ENCODE results near the gene FBXL19.

FBXL19 gene

DNA sequence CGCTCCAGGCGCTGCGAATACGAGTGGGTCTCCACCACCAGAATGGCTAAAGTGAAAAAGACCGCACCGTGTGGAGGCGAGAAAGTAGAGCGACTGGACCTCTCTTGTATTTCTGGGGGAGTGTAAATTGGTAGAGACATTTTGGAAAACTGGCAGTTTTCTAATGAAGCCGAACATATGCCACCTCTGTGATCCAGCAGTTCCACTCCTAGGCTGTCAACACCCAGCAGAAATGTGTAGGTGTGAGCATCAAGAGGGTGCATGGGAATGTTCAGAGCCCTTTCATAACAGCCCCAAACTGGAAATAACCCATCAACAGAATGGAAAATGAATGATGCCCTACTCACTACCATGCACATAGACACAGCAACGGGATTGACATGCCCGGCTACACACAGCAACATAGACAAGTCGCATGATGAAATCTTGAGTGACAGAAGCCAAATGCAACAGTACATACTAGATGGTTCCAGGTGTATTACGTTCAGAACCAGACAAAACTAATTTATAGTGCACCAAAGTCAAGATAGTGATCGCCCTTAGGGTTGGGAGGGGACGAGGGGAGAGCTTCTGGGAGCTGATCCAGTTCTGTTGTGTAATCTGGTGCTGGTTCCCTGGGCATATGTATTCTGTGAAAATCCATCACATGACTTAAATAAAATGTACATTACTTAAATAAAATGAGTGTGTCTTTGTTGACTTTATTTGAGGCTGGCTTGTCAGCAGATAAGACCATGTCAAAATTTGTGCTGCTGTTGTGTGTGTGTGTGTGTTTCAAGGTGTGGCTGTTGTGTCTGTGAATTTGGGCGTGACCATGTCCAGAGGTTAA is 28.6 kb upstream of the FBXL19 start:
- no peak for DNase-seq (ENCODE audit: low read depth in 4 of 4, low spot score in 1 of 4)

DNA sequence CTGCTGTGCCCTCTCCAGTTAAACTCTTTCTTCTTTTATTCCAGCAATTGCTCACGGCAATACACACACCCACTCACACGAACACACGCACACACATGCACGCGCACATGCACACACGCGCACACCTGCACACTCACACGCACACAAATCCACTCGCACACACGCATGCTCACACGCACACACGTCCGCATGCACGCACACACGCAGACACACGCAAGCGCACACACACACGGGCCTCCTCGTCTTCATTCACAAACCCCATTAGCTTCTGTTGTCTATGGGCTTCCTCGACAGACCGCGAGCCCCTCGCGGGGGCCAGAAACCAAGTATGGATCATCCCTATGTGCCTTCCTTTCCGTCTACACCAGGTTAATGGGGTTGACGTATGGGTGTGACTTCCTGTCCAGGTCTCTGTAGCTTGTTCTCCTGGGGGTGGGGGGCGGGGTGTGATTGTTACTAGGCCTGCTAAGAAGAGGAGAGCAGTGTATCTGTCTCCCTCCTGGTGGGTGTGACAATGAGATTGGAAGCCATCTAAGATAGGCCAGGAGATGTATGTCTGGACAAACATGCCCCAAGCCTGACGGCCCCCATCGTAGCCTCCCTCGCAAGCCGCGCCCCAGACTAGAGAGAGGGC is 27.6 kb upstream of the FBXL19 start:
- no peak for DNase-seq (ENCODE audit: low read depth in 4 of 4, low spot score in 1 of 4)

DNA sequence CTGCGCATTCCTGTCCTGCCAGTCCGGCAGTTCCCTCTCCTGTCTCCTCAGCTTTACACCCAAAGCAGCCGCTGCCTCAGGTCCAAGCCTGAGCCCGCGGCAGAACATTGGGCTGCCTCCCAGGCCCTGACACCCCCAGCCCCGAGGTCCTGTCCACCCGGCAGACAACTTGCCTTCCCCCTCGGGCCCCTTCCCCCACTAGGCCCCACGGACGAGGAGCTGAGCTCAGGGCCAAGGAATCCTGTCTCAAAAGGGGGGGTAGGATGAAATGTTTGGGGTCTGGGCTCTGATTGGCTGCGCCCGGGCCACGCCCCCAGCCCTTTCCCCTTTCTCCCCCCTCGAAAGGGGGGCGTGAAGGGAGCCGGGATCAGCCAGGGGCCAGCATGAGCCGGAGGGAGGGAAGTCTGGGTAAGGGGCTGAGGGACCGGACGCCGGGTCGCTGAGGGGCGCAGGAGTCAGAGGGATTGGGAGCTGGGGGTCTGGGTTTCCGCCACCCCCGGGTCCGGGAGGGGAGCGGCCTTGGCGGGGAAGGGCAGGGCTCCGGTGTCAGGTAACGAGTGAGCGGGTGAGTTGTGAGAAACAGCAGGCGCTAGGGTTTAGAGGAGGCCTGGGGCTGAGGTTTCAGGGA is 27.0 kb upstream of the FBXL19 start, which contains the start of gene CTF1:
CTF1 (plus strand) TSS at position 354 of the 628 bp plus-strand sequence; CDS start at position 384, 30 bp downstream.
- no peak for DNase-seq (ENCODE audit: low read depth in 4 of 4, low spot score in 1 of 4)

DNA sequence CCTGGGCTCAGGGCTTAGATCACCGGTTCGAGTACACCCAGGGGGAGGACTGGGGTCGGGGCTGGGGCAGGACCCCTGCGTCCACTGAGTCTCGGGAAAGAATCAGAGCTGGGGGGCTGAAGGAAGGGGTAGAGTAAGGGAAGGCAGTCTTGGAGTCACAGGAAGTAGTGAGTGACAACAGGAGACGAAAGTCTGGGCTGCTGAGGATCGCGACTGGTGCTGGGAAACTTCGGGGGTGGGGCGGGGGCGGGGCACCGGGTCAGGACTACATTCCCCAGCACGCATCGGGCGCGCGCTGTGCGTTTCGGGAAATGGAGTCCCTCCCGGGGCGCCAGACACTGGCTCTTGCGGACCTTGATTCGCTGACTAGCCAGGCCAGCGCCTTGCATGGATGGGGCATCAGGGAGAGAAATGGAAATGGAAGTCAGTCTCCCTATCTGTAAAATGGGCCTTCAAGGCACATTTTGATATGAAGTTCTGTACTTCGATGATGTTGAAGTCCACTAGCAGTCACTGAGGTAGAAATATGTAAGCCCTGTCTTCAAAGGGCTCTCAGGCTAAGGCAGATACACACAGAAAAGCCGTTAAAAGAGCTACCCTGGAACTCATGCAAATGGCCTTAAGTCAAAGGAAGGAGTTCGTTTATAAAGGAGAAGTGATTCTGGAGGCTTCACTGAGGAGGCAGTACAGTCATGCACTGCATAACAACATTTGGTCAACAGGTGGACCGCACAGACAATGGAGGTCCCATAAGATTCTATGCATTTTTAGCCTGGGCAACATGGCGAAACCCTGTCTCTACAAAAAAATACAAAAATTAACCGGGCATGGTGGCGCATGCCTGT is 26.3 kb upstream of the FBXL19 start:
- peak; percentile 57 to 75 (median 64) for DNase-seq (ENCODE audit: low read depth in 4 of 4, low spot score in 1 of 4)

DNA sequence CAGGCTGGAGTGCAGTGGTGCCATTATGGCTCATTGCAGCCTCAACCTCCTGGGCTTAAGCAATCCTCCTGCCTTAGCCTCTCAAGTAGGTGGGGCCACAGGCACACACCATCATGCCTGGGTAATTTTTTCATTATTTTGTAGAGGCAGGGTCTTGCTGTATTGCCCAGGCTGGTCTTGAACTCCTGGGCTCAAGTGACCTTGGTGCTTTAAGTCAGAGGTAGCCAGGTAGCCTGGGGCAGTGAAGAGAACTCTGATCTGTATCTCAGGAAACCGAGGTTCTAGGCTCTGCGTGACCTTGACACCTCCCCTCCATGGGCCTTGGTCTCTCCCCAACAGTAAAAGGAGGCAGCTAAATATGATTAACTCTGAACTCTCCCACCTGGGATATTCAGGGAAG is 23.6 kb upstream of the FBXL19 start:
- DNase-seq (ENCODE audit: low read depth in 4 of 4, low spot score in 1 of 4), result no peak

DNA sequence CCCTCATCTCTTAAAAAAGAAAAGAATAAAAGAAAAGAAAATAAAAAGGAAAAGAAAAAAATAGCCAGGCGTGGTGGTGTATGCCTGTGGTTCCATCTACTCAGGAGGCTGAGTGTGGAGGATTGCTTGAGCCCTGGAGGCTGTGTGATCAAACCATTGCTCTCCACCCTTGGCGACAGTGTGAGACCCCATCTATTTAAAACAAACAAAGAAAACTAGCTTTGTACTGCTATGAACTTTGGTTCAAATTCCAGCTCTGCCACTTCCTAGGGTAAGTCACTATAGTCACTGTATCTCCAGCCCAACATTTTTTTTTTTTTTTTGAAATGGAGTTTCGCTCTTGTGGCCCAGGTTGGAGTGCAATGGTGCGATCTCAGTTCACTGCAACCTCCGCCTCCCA is 22.8 kb upstream of the FBXL19 start:
- DNase-seq (ENCODE audit: low read depth in 4 of 4, low spot score in 1 of 4), result no peak

DNA sequence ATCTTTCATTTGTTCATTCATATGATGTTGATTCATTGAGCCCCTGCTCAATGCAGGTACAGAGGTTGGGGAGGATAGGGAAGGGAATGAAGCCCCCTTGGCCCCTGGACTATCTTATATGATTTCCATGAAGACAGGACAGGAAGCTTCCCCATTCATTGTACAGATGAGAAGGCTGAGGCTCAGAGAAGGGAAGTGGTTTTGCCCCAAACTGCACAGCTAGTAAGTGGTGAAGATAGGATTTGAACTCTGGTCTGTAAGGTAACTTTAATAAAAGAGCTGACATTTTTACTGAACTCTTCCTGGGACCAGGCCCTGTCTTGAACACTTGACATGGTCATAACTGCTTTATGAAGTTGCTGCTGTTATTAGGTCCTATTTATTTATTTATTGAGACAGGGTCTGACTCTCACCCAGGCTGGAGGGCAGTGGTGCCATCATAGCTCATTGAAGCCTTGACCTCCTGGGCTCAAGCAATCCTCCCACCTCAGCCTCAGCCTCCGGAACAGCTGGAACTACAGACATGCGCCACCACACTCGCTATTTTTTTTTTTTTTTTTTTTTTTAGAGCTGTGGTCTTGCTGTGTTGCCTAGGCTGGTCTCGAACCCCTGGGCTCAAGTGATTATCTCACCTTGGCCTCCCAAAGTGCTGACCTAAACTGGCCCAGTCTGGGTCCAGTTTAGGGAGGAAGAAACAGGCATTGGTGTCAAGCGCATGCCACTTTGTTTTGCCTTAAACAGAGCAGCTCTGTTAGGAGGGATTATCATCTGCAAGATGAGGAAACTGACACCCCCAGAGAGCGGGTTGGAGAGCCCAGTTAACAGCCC is 22.0 kb upstream of the FBXL19 start:
- DNase-seq (ENCODE audit: low read depth in 4 of 4, low spot score in 1 of 4), result no peak

DNA sequence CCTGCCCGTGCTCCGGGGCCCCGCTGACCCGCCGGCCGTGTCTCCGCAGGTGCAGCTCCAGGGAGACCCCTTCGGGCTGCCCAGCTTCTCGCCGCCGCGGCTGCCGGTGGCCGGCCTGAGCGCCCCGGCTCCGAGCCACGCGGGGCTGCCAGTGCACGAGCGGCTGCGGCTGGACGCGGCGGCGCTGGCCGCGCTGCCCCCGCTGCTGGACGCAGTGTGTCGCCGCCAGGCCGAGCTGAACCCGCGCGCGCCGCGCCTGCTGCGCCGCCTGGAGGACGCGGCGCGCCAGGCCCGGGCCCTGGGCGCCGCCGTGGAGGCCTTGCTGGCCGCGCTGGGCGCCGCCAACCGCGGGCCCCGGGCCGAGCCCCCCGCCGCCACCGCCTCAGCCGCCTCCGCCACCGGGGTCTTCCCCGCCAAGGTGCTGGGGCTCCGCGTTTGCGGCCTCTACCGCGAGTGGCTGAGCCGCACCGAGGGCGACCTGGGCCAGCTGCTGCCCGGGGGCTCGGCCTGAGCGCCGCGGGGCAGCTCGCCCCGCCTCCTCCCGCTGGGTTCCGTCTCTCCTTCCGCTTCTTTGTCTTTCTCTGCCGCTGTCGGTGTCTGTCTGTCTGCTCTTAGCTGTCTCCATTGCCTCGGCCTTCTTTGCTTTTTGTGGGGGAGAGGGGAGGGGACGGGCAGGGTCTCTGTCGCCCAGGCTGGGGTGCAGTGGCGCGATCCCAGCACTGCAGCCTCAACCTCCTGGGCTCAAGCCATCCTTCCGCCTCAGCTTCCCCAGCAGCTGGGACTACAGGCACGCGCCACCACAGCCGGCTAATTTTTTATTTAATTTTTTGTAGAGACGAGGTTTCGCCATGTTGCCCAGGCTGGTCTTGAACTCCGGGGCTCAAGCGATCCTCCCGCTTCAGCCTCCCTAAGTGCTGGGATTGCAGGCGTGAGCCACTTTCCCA is 21.1 kb upstream of the FBXL19 start:
- DNase-seq (ENCODE audit: low read depth in 4 of 4, low spot score in 1 of 4), result no peak

DNA sequence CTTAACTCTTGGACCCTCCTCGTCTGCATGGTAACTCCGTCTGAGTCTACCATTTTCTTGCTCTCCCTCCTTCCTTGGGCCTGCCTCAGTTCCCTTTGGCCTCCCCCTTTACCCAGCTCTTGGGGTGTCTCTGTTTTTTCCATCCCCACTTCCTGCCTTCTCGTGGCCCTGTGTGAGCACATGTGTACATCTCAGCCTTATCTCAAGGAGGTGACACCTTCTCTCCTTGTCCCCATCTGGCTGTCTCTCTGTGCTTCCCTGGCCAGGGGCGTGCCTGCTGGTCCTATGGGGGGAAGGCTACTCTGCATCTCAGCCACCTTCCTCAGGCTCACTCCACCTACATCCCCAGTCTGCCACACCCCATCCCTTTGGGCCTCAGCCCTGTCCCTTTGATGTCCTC is 20.4 kb upstream of the FBXL19 start:
- DNase-seq (ENCODE audit: low read depth in 4 of 4, low spot score in 1 of 4), result no peak

DNA sequence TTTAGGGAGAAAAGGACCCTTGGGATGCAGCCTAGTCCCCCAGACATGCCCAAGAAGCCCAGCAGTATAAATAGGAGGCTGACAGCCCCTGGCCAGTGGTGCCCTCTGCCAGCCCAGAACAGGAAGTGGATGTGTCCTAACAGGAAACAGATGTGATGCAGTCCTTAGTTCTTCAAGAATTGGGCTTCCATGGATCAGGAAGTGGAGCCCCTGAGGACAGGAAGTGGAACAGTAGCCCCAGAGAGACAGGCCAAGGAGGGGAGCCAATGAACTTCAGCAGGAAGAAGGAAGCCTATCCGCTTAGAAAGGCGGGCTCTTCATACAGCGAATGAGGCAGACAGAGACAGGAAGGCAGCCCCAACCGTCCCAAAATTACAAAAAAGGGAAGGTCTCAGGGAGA is 19.8 kb upstream of the FBXL19 start:
- no peak for DNase-seq (ENCODE audit: low read depth in 4 of 4, low spot score in 1 of 4)

DNA sequence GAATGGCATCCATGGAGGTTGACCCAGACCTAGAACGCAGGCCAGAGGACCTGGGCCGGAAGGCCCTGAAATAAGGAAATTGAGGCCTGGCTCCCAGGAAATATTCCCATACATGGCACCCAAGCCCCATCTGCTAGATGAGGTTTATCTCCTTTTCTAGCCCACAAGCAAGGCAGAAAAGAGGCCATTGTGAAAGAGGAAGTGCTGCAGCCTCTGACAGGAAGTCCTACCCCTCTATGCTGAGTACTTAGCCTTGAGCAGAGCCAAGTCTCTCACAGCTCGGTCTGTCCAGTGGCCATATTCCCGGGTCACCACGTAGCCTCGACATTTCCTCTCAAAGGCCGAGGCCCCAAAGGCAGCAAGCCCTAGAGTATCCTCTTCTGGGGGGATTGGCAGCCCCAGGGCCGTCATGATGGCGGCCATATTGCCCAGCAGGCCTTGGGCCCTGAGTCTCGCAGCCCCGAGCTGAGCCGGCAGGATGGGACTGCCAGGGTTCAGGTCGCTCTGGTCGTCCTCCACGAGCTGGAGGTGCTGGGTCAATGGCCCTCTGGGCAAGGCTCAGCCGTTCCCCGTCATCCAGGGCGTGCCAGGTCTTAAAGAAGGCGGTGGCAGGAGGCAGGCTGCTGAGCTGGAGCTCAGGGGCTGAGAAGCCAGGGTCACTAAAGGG is 19.1 kb upstream of the FBXL19 start:
- no peak for DNase-seq (ENCODE audit: low read depth in 4 of 4, low spot score in 1 of 4)

DNA sequence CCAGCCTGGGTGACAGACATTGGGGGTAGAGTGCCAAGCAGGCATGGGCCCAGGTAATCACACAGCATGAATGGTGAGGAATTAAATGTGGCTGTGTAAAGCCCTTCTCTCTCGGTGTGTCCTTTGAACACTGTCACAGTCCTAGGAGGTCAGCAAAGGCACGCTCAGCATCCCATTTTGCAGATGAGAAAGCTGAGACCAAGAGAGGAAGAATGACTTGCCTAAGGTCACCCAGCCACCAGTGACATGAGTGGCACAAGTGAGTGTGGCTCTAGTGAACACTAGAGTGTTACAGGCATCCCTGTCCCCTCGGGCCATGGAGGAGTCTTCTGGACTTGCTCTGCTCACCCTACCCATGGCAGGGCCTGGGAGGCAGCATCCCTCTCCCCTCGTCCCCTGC is 16.3 kb upstream of the FBXL19 start:
- no peak for DNase-seq (ENCODE audit: low read depth in 4 of 4, low spot score in 1 of 4)

DNA sequence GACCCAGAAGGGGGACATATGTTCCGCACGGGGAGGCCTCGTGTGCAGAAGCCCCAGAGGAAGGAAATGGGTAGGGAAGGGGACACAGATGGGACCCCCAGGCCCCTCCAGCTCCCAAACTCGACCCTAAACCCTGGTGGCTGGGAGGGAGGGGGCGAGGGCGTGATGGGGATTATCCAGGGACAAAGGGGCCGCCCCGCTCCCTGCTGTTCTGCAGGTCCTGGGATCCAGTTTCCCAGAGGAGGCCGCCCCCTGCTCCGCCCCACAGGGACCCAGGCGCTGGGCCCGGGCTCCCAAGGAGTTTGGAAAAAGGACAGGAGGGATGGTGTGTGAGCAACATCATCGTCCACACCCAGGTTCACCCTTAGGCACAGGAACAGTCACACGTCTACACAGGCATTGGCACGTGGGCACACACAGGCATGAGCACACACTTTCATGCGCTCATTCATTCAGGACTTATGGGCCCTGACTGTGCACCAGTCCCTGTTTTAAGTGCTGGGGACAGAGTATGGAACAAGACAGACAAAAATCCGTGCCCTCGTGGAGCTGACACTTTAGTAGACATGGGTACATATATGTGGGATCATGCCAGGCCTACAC is 12.8 kb upstream of the FBXL19 start:
- no peak for DNase-seq (ENCODE audit: low read depth in 4 of 4, low spot score in 1 of 4)

DNA sequence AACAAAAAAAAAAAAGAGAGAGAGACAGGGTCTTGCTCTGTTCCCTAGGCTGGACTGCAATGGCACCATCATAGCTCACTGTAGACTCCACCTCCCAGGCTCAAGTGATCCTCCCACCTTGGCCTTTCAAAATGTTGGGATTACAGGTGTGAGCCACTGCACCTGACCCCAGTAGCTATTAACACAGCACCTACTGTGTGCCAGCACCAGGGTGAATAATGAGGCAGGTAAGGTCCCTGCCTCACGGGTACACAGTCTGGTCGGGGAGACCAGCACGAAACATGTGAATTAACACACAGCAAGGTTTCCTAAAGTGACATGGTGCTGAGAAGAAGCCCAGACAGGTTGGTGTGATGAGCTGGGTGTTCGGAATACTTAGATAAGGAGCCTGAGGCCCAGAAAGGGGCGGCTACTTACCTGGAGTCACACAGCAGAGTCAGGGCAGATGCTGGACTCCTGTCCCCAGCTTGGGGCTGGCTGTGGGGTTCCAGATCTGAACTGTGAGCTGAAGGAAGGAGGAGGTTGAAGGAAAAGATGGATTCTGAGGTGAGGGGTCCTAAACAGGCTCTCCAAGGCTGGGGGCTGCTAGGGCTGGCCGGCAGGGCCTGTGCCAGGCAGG is 10.5 kb upstream of the FBXL19 start:
- DNase-seq (ENCODE audit: low read depth in 4 of 4, low spot score in 1 of 4), result no peak

DNA sequence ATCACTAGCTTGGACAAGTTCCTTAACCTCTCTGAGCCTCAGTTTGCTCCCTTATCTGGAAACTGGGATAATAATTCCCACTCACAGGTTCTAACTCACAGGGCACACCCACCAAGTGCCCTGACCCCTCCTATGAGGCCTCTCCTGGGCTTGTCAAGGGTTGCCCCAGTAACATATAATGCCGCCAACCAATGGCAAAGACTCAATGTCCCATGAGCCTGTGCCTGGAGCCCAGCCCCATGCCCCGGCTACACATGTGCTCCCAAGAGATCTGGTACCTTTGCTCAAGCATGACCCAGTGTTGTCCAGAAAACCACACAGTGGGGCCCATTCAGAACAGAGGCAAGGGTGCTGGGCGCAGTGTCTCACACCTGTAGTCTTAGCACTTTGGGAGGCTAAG is 8.5 kb upstream of the FBXL19 start:
- no peak for DNase-seq (ENCODE audit: low read depth in 4 of 4, low spot score in 1 of 4)

DNA sequence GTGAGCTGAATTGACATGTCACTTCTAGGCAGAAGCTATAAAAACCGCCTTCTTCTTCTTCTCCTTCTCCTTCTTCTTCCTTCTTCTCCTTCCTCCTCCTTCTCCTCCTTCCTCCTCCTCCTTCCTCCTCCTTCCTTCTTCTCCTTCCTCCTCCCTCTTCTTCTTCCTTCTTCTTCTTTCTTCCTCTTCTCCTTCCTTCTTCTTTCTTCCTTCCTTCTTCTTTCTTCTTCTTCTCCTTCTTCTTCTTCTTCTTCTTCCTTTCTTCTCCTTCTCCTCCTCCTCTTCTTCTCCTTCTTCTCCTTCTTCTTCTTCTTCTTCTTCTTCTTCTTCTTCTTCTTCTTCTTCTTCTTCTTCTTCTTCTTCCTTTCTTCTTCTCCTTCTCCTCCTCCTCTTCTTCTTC is 4.8 kb upstream of the FBXL19 start:
- DNase-seq (ENCODE audit: low read depth in 4 of 4, low spot score in 1 of 4), result no peak

DNA sequence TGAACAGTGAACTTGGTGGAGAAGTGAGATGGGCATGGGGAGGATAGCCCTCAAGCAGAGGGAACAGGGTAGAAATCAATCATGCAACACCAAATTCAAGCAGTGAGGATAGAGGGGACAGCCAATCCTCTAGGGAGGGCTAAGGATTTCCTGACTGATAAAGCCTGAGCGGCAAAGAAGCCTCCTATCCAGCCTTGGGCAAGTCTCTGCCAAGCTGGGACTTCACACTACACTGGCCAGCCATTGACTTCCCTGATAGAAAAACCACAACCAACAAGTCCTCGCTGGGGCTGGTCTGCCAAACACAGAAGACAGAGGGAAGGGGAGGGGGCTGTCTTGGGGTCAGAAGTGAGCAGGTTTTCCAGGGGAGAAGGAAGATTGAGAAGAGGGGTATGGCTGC is 2.5 kb upstream of the FBXL19 start:
- no peak for DNase-seq (ENCODE audit: low read depth in 4 of 4, low spot score in 1 of 4)

DNA sequence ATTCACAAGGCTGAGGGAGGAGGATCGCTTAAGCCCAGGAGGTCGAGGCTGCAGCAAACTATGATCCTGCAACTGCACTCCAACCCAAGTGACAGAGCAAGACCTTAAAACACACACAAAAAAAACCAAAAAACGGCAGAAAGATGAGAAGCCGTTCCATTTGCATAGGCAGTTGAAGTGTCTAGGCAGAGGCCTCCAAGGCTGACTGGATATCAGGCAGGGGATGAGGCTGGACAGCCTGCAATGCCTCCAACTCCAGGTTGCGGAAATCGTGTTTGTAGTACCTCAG is 2.0 kb upstream of the FBXL19 start:
- DNase-seq (ENCODE audit: low read depth in 4 of 4, low spot score in 1 of 4), result no peak

Data from stimulated activated CD4-positive, alpha-beta T cell treated with anti-CD3 and anti-CD28 coated beads, Interleukin-1b, Interleukin-23, amount 100 ng/mL, for 24 hours (primary cell).